Superior temporal gyrus (tissue), 1 donor: ENCODE measurements around the gene OR10J1.
"Not testable (repeated sequence)": the region's sequence is repeated elsewhere in the genome, so short reads cannot be mapped to it uniquely, and the experiment has no call there.

ENCODE experiments used
- DNase-seq: peaks from one replicate; pipeline ENCODE4 v3.0.0-alpha.2; 2016; ENCODE audit errors: extremely low spot score

OR10J1 gene

DNA sequence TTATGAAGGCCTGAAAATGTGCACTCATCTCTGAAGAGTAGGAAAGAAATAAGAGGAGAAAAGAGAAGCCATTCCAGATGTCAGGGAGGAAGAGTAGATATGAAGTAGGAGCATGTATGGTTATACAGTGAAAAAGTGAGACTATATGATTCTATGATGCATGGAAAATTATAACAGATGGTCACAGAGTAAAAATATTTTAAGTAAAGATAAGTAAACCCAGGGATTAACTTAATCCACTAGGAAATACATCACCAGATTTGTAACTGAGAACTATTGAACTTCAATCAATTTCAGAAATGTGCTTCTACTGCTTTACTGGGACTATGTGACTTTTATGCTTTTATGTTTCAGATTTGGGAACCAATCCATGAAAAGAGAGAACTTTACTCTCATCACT, at the start of gene OR10J1:
OR10J1 (plus strand) TSS at position 301 of the 400 bp plus-strand sequence; CDS start at position 371, 70 bp downstream.
- DNase-seq, result no peak

DNA sequence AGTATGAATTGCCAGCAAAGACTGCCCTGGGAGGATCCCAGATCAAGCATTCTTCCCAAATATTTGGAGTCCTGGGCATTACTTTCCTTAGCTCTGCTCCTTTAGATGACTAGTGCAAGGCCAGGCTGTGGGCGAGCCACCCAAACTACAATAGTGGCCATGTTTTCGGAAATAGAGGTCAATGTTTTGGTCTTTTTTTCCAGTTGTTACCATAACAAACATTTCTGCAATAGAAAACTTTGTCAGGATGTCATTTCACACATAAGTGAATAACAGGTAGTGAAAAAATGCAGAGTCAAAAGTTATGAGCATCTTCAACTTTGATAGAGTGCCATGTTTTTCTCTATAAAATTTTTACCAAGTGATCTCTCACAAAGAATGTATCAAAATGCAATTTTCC, 32.7 kb upstream of the OR10J1 start:
- no peak for DNase-seq

DNA sequence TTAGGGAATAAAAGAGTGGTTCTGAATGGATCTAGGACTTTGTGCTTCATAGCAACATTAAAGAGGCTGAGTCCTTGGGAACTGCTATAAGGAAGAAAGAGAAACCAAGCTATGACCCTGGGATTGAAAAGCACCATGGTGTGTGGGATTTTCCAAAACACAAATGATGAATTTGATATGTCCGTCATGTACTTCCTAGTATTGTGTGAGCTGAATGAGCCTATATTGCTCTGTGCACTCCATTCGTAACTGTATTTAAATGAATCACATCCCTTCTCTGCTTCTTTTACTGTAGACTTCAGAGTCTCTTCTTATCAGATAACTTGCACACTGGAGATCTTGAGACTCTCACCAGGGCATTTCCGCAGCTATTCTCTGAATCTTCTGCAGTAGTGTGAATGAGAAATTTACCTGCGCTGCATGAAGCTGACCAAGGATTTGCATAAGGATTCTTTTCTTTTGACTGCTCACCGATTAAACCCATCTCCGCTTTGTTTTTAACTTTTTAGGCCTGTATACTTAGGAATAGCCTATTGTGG, 30.6 kb upstream of the OR10J1 start:
- no peak for DNase-seq

DNA sequence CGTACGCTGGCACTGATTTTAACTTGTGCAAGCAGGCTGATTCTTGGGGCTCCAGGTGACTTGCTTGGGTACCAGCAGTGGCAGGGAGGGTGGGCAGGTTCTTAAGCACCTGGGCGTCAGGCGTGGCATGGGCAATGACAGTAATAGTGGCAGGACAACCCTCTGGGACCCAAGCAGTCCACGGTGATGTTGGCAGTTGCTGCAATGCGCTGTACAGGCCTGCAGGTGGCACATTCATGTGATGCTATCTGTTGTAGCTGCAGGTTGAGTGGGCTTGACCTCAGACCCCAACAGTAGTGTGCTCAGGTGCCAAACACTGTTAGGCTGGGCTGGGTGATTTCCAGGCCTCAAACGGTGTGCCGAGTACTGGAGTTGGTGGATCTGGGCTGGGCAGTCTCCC, 17.7 kb upstream of the OR10J1 start:
- DNase-seq, result no peak

DNA sequence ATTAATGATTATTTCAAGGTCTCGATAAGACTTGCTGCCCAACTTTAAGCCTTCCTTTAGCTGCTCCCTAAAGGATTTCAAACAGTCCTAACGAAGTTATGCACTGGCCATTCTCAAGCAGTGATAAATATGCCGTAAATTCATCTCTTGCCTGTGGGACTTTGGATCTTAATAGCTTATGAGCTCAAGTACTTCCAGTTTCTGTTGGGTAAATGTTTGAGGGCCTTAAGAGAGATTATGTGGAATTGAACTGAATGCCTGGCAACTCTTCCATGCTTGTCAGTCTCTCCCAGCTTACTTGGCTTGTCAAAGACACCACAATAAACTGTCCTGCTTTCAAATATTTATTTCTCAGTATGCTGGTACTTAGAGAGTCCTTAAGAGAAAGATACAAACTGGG, 11.0 kb upstream of the OR10J1 start:
- DNase-seq, result no peak

- no peak for DNase-seq
Observed at GRCh38 chr1:159429074-159429861, 10.3 kb upstream of the OR10J1 start.

DNA sequence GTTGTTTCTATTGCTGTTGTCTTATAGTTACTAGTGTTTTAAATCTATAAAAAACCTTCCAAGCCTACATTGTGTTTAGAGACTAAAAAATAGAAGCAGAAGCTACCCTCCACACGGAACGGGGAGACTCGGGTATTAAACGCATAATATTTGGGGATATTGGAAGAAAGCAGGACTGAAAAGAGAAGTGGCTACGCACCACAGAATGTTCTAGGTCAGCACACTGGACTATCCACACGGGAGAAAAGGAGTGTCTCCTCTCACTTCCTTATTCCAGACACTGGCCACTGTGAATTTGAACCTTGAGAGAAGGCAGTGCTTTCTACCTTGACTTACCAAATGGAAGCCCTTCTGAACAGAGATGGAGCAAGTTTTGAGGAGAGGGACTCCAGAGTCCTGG, 8.5 kb upstream of the OR10J1 start:
- no peak for DNase-seq

DNA sequence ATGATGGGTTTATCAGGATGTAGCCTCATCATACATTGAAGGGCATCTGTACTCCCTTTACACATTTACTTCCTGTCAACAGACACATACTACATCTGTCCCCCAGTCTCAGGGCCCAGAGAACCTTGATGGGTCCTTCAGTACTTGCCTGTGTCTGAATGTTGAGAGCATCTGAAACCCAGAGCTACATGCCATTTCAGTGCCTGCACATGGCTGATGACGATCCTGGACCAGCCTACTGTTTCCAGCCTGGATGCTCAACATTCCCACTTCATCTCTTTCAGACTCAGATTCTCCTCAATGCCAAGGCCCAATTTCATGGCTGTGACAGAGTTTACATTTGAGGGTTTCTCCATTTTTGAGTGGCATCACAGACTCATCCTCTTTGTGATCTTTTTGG, 7.6 kb upstream of the OR10J1 start, which contains the start of gene OR10J4:
OR10J4 (plus strand) TSS at position 301 of the 400 bp plus-strand sequence.
- no peak for DNase-seq

GRCh38 chr1:159436469-159436868, 3.1 kb upstream of the OR10J1 start:
- peak; percentile 32 for DNase-seq

GRCh38 chr1:159441360-159441759, 1.8 kb downstream of the OR10J1 start:
- peak; percentile 15 for DNase-seq

GRCh38 chr1:159442428-159442827, 2.9 kb downstream of the OR10J1 start:
- DNase-seq, result no peak

- DNase-seq, result no peak
Observed at GRCh38 chr1:159443066-159443750, 3.7 kb downstream of the OR10J1 start.

DNA sequence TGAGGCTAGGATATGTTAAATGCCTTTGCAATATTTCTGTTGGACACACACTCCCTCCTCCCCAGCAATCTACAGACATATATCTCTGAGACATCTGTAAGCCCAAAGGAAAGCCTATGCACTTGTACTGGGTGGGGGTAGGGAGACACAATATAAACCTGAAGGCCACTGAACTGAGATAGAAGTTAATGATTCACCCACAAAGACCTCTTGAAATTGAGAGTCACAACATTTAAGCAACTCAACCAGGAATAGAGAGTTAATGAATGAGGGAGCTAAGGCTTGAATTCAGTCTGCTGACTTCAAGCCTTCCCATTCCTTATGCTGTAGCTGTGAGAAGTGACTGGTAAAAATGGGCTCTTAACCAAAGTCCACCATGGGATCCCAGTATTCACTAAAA, 5.0 kb downstream of the OR10J1 start:
- DNase-seq, result no peak

GRCh38 chr1:159448181-159448580, 8.7 kb downstream of the OR10J1 start:
- no peak for DNase-seq

- DNase-seq, result not testable (repeated sequence)
Observed at GRCh38 chr1:159449605-159450004, 10.1 kb downstream of the OR10J1 start.

- no peak for DNase-seq
Observed at GRCh38 chr1:159459551-159459950, 20.0 kb downstream of the OR10J1 start.

- no peak for DNase-seq
Observed at GRCh38 chr1:159465191-159465603, 25.7 kb downstream of the OR10J1 start.

DNA sequence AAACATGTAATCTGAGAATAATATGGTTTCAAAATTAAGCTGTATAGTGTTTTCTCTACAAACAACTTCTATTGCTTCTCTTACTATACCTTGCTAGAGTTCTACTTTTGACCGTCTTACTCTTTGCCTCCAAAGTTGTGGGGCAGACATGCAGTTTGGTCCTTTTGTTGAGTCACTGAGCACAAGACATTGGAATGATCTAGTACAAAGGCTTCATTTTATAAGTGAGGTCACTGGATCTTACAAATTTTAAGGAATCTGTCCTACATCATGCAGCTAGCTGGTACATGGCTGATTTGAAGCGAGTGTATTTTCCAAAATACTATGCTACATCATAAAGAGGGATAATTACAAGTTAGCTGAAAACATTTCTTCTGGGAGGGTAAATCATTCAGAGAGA, 28.8 kb downstream of the OR10J1 start:
- no peak for DNase-seq

- peak; percentile 16 for DNase-seq
Observed at GRCh38 chr1:159469921-159470533, 30.5 kb downstream of the OR10J1 start.

- DNase-seq, result no peak
Observed at GRCh38 chr1:159473335-159473734, 33.8 kb downstream of the OR10J1 start.

DNA sequence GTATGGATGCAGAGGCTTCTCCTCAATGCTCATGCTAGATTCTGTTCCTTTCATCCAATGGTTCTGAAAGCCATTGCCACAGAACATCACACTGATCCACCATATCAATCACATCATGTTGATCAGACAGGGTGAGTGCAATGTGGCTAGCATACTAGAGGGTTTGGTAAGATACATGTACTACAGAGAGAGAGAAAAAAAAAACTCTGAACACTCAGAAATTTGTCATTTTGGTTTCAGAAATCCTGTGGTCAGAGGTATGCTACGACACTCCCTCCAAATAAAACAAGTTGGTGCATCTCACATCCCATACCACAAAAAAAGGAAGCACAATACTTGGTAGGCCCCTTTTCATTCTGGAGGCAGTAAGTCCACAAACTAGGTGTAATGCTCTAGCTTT, 35.4 kb downstream of the OR10J1 start:
- no peak for DNase-seq

GRCh38 chr1:159483501-159483900, 44.0 kb downstream of the OR10J1 start:
- no peak for DNase-seq
